K562 (cell line): ENCODE measurements around the gene MIDN. TPM values are rescaled to one million over a fixed set of nuclear protein-coding genes. Genes with fewer than 3 reads are reported as not detected.

Experiments used
- ATAC-seq: fragments of 200-7000 bp; cut with Tn5 transposase; 3 replicates; pipeline ENCODE4 v1.9.1; 2020; ENCODE audit warnings: moderate library complexity
- BruUV-seq: library from RNA; stranded (reverse); fragments of 400-500 nt; replicated peaks from 2 replicates; lab custom pipeline; 2021; lab: Mats Ljungman, UMichigan
- CTCF ChIA-PET: fragments of 300-600 bp; formaldehyde crosslinking; extraction: SDS; loops from one replicate; lab custom pipeline; 2021; ENCODE audit warnings: low intra/inter-chr PET ratio; lab: Yijun Ruan, JAX
- POLR2A ChIA-PET: fragments of 300-600, 350-650 bp; sonication (Branson Sonifier 250); formaldehyde crosslinking; extraction: SDS; loops from one replicate; lab custom pipeline; 2021; ENCODE audit warnings: antibody characterized with exemption, inconsistent platforms; lab: Yijun Ruan, JAX
- DNase-seq, 4 experiments: peaks; one replicate each; pipeline versions ENCODE4 v3.0.0 to v3.0.0-alpha.2; 2011 to 2018; ENCODE audit warnings: low spot score in 3 of 4, mixed read lengths in 3 of 4; ENCODE audit errors: extremely low read depth in 1 of 4
- FAIRE-seq: peaks from 2 replicates; lab custom pipeline; 2011; peaks lifted over from hg19 to GRCh38; lab: Jason Lieb, UNC
- H2AFZ ChIP-seq: 2 replicates; pipeline ENCODE4 v1.6.0; 2011; ENCODE audit warnings: low read depth, low read length, control low read depth, inconsistent platforms
- H3K27ac ChIP-seq: fragments of 200-600 bp; 3 replicates; pipeline ENCODE4 v1.8.0; 2011; ENCODE audit warnings: low read depth, mild to moderate bottlenecking, control low read depth, inconsistent platforms, low read length, moderate library complexity, mixed read lengths; ENCODE audit errors: extremely low read depth
- H3K27me3 ChIP-seq, 2 experiments: fragments of 300-600 bp in 1 of 2; 2 replicates in 1 of 2; 3 replicates in 1 of 2; pipeline versions ENCODE4 v1.6.0 to v1.8.0; 2011; ENCODE audit warnings: inconsistent platforms in 2 of 2, low read length in 2 of 2, mild to moderate bottlenecking in 1 of 2, mixed read lengths in 1 of 2, moderate library complexity in 1 of 2; ENCODE audit not compliant: control insufficient read depth in 2 of 2, insufficient read depth in 2 of 2
- H3K36me3 ChIP-seq: fragments of 300-600 bp; 3 replicates; pipeline ENCODE4 v1.8.0; 2011; ENCODE audit warnings: mild to moderate bottlenecking, low read length, inconsistent platforms; ENCODE audit not compliant: control insufficient read depth, insufficient read depth
- H3K4me1 ChIP-seq, 2 experiments: fragments of 200-600 bp in 1 of 2; replicated peaks in 1 of 2; 2 replicates in 1 of 2; 3 replicates in 1 of 2; pipeline versions ENCODE4 v1.5.1 to v1.8.0; 2011; ENCODE audit warnings: inconsistent platforms in 2 of 2, low read length in 2 of 2, mild to moderate bottlenecking in 1 of 2, mixed read lengths in 1 of 2, moderate library complexity in 1 of 2; ENCODE audit not compliant: control insufficient read depth in 2 of 2, insufficient read depth in 2 of 2
- H3K4me2 ChIP-seq: 2 replicates; pipeline ENCODE4 v1.6.1; 2011; ENCODE audit warnings: low read length, control low read depth, inconsistent platforms, mixed read lengths; ENCODE audit not compliant: insufficient read depth
- H3K4me3 ChIP-seq: fragments of 200-600 bp; sonication (generic), shearing (Covaris generic); 2 replicates; pipeline ENCODE4 v1.5.1; 2016; ENCODE audit warnings: control low read depth, inconsistent platforms
- H3K79me2 ChIP-seq: fragments of 200-600 bp; 3 replicates; pipeline ENCODE4 v1.8.0; 2011; ENCODE audit warnings: low read length, inconsistent platforms; ENCODE audit not compliant: control insufficient read depth, insufficient read depth
- H3K9ac ChIP-seq, 2 experiments: 2 replicates each; pipeline versions ENCODE4 v1.6.0 to v1.6.1; 2011; ENCODE audit warnings: low read depth in 2 of 2, low read length in 2 of 2, control low read depth in 1 of 2, inconsistent platforms in 1 of 2, mild to moderate bottlenecking in 1 of 2, mixed read lengths in 1 of 2; ENCODE audit not compliant: insufficient read depth in 1 of 2
- H3K9me1 ChIP-seq: one replicate; pipeline ENCODE4 v1.6.0; 2011; ENCODE audit warnings: inconsistent platforms, mild to moderate bottlenecking, low read length, moderate library complexity; ENCODE audit not compliant: control insufficient read depth, insufficient read depth
- H3K9me3 ChIP-seq: replicated peaks from 2 replicates; pipeline ENCODE4 v1.5.1; 2011; ENCODE audit warnings: low read depth, low read length, inconsistent platforms; ENCODE audit not compliant: control insufficient read depth, insufficient read depth
- H4K20me1 ChIP-seq: replicated peaks from 2 replicates; pipeline ENCODE4 v1.6.1; 2011; ENCODE audit warnings: low read length, inconsistent platforms, mixed read lengths; ENCODE audit not compliant: control insufficient read depth, insufficient read depth
- ELF1 ChIP-seq: fragments of 200-800 bp; sonication (Bioruptor generic); IDR thresholded peaks from 2 replicates; pipeline ENCODE4 v1.6.1; 2016; ENCODE audit warnings: missing genetic modification characterization, missing compliant biosample characterization
- MBD2 ChIP-seq: sonication (generic); IDR thresholded peaks from 2 replicates; pipeline ENCODE4 v1.6.1; 2016; ENCODE audit warnings: low read depth, borderline replicate concordance
- OTX1 ChIP-seq: fragments of 450-650 bp; formaldehyde crosslinking; IDR thresholded peaks from 2 replicates; pipeline ENCODE4 v1.4.0; 2022; ENCODE audit warnings: mild to moderate bottlenecking
- POLR2G ChIP-seq: fragments of 200-400 bp; formaldehyde crosslinking; IDR thresholded peaks from 2 replicates; pipeline ENCODE4 v1.6.1; 2017; ENCODE audit warnings: low read depth, mild to moderate bottlenecking, antibody characterized with exemption, low read length, moderate library complexity
- PRPF4 ChIP-seq: fragments of 200-400 bp; formaldehyde crosslinking; IDR thresholded peaks from one replicate; pipeline ENCODE4 v1.6.1; 2017; ENCODE audit warnings: low read length, low read depth, mild to moderate bottlenecking; ENCODE audit not compliant: insufficient read depth, poor library complexity, severe bottlenecking
- TEAD2 ChIP-seq: fragments of 450-650 bp; IDR thresholded peaks from 2 replicates; pipeline ENCODE4 v1.6.1; 2016; ENCODE audit warnings: missing genetic modification characterization, control low read depth, missing compliant biosample characterization
- ZNF121 ChIP-seq: sonication (generic); formaldehyde crosslinking; conservative IDR thresholded peaks from 2 replicates; pipeline ENCODE4 v1.8.0; 2022; ENCODE audit warnings: missing genetic modification reagents
- ZNF507 ChIP-seq: conservative IDR thresholded peaks from 2 replicates; pipeline ENCODE4 v1.6.1; 2017; ENCODE audit warnings: missing genetic modification characterization, missing compliant biosample characterization
- ZNF76 ChIP-seq: fragments of 250-450 bp; sonication (Bioruptor Pico); IDR thresholded peaks from 2 replicates; pipeline ENCODE4 v1.4.0; 2020; ENCODE audit warnings: mild to moderate bottlenecking, moderate library complexity, borderline replicate concordance
- WGBS: fragments of 100-300 bp; shearing (Covaris generic); methylation state at CpG from one replicate; pipeline ENCODE4 v1.1.6; 2016; ENCODE audit warnings: low coverage, mixed read lengths; ENCODE audit not compliant: insufficient coverage; ENCODE audit errors: missing lambda C conversion rate; 5-methylcytosine and 5-hydroxymethylcytosine counted together
- in situ Hi-C: fragments of 300-500 bp; cut with MboI; formaldehyde crosslinking; loops from 4 replicates; pipeline ENCODE4 v1.15.0; 2018; ENCODE audit warnings: inconsistent platforms, mixed read lengths
- intact Hi-C: fragments of 100-400 bp; cut with micrococcal nuclease; formaldehyde crosslinking; loops from 2 replicates; pipeline ENCODE4 v1.14.2; 2022
- polyA plus RNA-seq, 8 experiments: library from polyadenylated mRNA; depleted of rRNA in 4 of 8; stranded (reverse) in 5 of 8; unstranded in 3 of 8; fragments of >200 nt; fragmentation: Nextera tagmentation in 2 of 8; fragmentation: Illumina TruSeq in 1 of 8; extraction: Ambion mirVana in 2 of 8; extraction: Trizol in 1 of 8; gene quantifications; 2 replicates each; pipeline versions ENCODE4 v1.2.1 to v1.2.3, GENCODE V29; 2011 to 2014; ENCODE audit warnings: inconsistent platforms in 1 of 8, missing spikeins in 1 of 8
- total RNA-seq, 7 experiments: library from RNA; depleted of rRNA in 6 of 7; stranded (reverse); fragments of >200 nt in 6 of 7; fragmentation: Illumina TruSeq in 2 of 7; extraction: Trizol in 2 of 7; gene quantifications; 2 replicates each; pipeline versions ENCODE4 v1.2.1 to v1.2.3, GENCODE V29; 2011 to 2021; ENCODE audit warnings: low replicate concordance in 1 of 7

The MIDN gene
- total and polyA plus RNA-seq, 9 of the 15 experiments (the other 6 are each of a cell fraction or from before 2014, with no cell fraction given), result 0.17 to 120 (median 10.1) TPM

DNA sequence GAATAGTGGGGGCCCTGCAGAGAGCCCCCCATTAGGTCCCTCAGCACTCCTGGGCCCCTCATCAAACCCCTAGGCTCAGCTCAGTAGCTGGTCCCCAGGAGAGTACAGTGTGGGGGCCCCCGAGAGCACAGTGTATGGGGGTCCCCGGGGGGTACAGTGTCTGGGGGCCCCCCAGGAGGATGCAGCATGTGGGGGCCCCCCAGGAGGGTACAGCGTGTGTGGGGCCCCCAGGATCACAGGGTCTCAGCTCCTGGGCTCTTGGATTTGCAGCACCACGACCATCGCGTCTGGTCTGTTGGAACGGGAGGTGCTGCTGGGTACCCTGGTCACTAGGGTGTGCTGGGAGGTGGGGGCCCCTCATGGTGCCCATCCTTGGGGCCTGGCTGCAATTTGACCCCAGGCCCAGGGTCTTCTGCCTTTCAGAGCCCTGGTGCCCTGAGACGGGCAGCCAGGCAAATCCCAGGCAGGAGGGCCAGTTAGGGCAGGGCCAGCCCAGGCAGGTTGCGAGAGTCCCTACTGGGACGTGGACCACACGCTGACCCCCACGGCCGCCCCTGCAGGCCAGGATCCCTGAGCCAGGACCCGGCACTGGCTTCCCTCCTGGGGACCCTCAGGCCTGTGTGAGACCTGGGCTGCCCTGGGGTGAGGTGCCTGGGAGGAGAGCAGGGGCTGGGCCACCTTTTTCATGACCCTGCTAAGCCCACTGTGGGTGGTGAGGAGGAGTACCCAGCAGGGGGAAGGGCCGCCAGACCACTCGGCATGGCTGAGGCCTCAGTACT, 24.1 kb upstream of the MIDN start:
- H3K36me3 ChIP-seq, result peaks cover 83% of the 10 kb centered on the region; the same call in 2 of the 3 replicates
- intact Hi-C loops, result no loop called here
- 88% methylated on average over 6 of the region's 16 CpGs for WGBS
- no TSS peak for BruUV-seq
- H3K27me3 ChIP-seq, result no peaks in the 10 kb centered on the region
- no peak for ATAC-seq
- H3K79me2 ChIP-seq, result peaks cover 23% of the 10 kb centered on the region
- no peaks in the 10 kb centered on the region; the same call in 1 of the 2 replicates for H3K9me3 ChIP-seq
- in situ Hi-C loops, result no loop called here
- no peak for DNase-seq
- H3K4me2 ChIP-seq, result no peak overlapping the region
- H3K9me1 ChIP-seq, result no peaks in the 10 kb centered on the region
- H3K9ac ChIP-seq, result peak overlapping the region in 1 of 2 experiments; percentile 45; a peak in 1 of 4 replicates
- ChIA-PET POLR2A (no interaction called here), CTCF (interaction anchor here (1.6 kb wide), 1 partner anchor 111 kb away, joined by 6 read pairs; no protein-coding TSS in a partner anchor)
- no peak overlapping the region for H3K27ac ChIP-seq
- H2AFZ ChIP-seq, result no peak overlapping the region
- no peak for FAIRE-seq
- H4K20me1 ChIP-seq, result 0 out of 2 replicates have a peak, but pooled peaks cover 6% of the 10 kb centered on the region
- peaks cover 0 to 67% of the 10 kb centered on the region in 2 experiments; a peak in 2 of 5 replicates for H3K4me1 ChIP-seq
- TF ChIP-seq POLR2G, result 0 out of 2 replicates have a peak, but pooled peaks have one; percentile 8
- TF ChIP-seq ELF1 (tag), result no peak
- no peak overlapping the region for H3K4me3 ChIP-seq

DNA sequence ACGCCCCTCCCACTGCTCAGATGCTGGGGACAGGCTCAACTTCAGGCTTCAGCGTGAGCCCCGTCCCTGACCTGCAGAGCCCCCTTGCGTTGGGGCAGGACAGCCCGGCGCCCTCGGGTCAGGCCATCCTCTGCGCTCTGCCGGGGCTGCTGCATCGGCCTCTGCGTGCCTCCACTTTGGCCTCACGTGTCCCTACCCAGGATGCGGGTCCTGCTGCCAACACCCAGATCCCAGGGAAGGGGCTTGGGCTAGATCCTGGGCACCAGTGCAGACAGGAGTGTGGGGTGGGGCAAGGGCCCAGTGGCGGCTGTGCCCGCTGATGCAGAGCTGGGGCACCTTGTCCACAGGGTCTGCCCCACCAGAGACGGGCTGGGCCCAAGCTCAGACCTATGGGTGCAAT, 23.5 kb upstream of the MIDN start:
- H3K4me2 ChIP-seq, result no peak overlapping the region
- H3K4me1 ChIP-seq, result peaks cover 0 to 66% of the 10 kb centered on the region in 2 experiments; a peak in 2 of 5 replicates
- H3K27me3 ChIP-seq, result no peaks in the 10 kb centered on the region
- in situ Hi-C loops (loop anchor here (25.0 kb wide), 1 partner anchor 463 kb away; the partner anchor contains the start of gene MISP), intact Hi-C loops (no loop called here)
- H3K4me3 ChIP-seq, result no peak overlapping the region
- no peak for ATAC-seq
- POLR2A ChIA-PET, result interaction anchor here (1.2 kb wide), 1 partner anchor 17 kb away, joined by 3 read pairs; the partner anchor contains the start of gene ATP5F1D
- DNase-seq, result no peak
- H3K9ac ChIP-seq, result no peak overlapping the region
- no peak for FAIRE-seq
- H3K36me3 ChIP-seq, result peaks cover 82% of the 10 kb centered on the region; the same call in 2 of the 3 replicates
- no peak overlapping the region for H2AFZ ChIP-seq
- no peak for TF ChIP-seq TEAD2
- no peak for TF ChIP-seq ZNF507 (tag)
- TF ChIP-seq OTX1 (CRISPR knock-in tag), result no peak
- TF ChIP-seq MBD2, result no peak
- no peak for TF ChIP-seq ZNF121
- TF ChIP-seq ZNF76 (CRISPR knock-in tag), result no peak
- peak; percentile 26; the same call in 1 of the 2 replicates for TF ChIP-seq POLR2G
- no peak for TF ChIP-seq PRPF4
- H4K20me1 ChIP-seq, result 0 out of 2 replicates have a peak, but pooled peaks cover 6% of the 10 kb centered on the region
- peaks cover 21% of the 10 kb centered on the region for H3K79me2 ChIP-seq
- H3K27ac ChIP-seq, result no peak overlapping the region
- H3K9me1 ChIP-seq, result no peaks in the 10 kb centered on the region
- WGBS, result 93% methylated on average over 16 of the region's 16 CpGs
- BruUV-seq, result no TSS peak
- no peaks in the 10 kb centered on the region; the same call in 1 of the 2 replicates for H3K9me3 ChIP-seq
- CTCF ChIA-PET, result no interaction called here
